GM19463 (cell line): ENCODE measurements around the gene DYRK1A.
"Not testable (repeated sequence)": the region's sequence is repeated elsewhere in the genome, so short reads cannot be mapped to it uniquely, and the experiment has no call there.

Experiments
- ATAC-seq: cut with Tn5 transposase; IDR thresholded peaks from one replicate; pipeline ENCODE4 v1.9.1; 2021; ENCODE audit warnings: mild to moderate bottlenecking, moderate library complexity; ENCODE audit not compliant: unreplicated experiment

The DYRK1A gene

DNA sequence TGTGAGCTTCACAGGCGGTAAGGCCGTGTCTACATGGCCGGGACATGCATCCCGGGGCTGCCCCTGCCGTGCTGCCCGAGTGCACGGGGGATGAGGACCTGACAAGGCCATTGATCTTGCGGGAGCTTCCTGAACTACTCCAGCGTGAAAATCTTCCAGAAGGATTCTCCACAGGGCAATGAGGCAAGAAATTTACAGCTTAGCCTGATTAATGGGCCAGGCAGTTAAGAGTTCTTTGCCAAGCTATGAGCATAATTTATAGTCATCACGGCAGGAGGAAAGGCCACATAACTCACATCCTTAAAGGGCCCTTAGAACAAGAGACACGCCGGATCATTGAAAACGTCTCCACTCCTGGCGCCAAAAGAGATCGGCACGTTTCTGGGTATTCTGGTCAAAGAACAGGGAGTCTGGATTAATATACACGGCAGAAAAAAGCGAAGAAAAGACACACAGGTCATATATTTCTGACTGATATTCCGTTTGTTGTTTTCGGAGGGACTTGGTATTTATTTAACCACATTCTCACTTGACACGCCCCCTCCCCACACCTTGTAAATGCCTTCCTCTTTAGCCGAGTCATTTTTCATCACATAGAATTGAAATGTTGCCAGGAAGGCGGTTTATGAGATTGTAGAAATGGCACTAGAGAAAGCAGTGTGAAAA lies 180.5 kb downstream of the DYRK1A start:
- no peak for ATAC-seq

DNA sequence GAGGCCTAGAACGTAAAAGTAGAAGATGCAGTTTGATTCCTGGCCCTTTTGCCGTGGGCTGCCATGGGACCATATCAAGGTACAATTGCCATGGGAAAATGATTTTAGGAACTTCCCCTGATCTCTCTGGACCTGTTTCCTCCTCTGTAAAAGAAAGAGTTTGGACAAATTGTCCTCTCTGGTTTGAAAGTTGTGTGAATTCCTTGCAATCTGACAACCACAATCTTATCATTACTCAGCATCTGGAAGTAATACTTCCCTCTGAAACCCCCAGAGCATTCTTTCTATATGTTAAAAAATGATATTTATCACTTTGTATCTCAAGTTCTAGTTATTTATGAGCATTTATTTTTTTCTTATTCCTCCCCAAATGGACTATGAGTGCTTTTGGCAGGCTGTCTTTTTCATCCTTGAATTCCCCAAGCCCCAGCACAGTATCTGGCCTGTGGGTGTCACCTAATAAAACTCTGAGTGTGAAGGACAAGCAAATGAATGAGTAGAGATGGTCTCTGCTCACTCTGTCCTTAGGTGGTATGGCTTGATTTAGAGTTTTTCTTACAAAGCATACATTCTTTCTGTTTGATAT lies 181.1 kb downstream of the DYRK1A start:
- no peak for ATAC-seq

DNA sequence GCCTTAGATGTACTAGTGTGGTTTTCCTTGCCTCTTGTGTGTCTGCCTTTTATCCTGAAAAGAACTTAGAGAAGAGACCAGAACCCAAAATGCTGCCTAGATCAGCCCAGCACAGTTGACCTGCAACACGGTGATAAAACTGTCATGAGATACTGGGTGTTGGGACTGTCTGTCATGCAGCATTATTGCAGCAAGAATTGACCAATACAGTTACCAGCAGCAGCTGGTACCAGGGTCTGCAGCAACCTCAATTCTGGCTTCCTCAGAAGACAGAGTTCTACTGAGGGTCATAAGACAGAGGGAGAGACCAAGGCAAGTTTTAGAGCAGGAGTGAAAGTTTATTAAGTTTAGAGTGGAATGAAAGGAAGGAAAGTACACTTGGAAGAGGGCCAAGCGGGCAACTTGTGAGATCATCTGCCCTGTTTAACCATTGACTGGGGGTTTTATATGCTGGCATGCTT lies 182.0 kb downstream of the DYRK1A start:
- no peak for ATAC-seq

DNA sequence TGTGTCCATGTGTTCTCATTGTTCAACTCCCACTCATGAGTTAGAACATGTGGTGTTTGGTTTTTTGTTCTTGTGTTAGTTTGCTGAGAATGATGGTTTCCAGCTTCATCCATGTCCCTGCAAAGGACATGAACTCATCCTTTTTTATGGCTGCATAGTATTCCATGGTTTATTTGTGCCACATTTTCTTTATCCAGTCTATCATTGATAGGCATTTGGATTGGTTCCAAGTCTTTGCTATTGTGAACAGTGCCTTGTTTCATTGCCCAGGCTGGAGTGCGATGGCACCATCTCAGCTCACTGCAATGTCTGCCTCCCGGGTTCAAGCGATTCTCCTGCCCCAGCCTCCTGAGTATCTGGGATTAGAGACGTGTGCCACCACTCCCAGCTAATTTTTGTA lies 183.2 kb downstream of the DYRK1A start:
- not testable (repeated sequence) for ATAC-seq

DNA sequence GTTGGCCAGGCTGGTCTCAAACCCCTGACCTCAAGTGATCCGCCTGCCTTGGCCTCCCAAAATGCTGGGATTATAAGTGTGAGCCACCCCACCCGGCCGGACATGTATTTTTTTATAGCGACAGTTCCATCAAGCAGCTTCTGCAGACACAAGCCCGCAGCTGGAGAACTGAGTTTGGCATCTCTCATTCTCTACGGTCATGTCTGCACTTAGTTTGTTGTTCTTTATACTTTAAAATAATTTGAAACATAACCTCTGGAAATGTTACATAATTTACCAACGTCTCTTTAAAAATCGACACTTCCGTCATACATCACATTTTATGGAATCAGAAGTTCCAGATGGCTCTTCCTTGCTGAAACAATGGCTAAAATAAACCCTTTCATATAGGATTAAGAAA lies 183.6 kb downstream of the DYRK1A start:
- no peak for ATAC-seq

DNA sequence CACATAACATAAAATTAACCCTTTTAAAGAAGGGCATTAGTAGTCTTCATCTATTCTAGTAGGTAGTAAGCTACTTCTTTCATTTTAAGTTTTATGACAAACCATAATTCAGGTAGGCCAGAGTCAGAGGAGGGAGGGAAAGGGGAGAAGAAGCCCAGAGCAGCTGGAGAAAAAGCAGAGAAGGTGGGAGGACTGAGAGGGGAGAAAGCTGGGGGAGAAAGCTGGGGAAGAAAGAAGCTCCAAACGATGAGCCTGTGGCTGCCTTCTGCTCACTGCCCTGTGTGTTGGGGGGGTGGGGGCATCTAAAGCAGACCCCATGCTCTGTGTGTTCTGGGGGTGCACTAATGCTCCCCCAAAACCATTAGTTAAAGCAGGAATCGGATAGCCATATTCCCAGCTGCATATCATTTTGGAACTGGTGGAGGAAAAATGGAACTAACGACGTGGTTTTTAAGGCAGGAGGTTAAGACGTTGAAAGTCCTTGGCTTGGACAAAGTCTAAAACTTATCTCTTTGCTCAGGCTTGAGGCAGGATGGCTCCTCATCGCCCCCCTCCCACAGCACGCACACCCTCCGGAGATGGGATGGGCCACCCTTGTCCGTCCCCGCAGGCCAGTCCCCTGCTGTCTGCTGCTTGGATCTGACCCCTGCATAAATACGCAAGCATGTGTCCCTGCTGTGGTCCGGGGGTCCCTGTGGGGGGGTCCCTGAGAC lies 184.2 kb downstream of the DYRK1A start:
- ATAC-seq: no peak

DNA sequence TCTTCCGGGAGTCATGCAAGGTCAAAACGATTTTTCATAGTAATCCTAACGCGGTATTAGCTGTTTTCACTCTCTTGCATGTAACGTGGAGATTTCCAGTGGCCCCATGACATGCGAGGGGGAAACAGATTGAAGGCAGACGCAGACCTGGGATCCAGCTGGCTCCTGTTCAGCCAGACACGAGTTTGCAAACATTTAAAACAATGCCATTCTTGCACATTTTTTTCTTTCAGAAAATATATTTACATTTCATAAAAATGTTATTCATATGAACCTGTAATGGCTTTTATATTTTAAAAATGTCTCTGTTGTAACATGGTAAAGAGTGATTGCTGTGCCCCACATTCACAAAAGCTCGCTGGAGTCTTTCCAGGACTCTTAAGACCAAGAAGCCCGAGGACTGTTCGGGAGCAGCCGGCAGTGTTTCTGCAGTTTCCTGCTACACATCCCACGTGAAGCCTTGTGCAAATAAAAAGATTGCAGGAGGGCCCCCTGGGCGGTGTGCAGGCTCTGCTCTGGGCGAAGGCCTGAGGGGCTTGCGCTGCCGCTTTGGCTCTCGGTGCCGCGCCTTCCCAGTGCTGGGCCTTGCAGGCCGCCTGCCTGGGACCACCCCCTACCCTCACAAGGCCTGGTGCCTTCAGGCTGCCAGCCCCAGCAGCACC lies 184.9 kb downstream of the DYRK1A start:
- no peak for ATAC-seq

DNA sequence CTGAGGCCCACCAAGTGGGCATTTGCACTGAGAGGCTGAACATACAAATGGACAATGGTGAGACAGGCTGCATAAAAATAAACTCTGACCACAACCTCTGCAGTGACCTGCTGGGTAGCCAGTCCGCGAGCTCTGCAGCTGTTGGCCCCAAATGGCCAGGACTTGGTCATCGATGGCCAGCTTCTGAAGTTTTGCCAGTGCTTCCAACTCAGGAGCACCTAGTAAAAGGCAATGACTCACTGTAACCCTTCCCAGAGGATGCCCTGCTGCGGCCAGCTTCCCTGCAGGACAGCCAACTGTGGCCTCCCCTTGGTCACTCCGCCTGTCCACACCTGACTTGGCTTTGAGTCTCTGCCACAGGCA lies 185.4 kb downstream of the DYRK1A start:
- ATAC-seq: no peak

DNA sequence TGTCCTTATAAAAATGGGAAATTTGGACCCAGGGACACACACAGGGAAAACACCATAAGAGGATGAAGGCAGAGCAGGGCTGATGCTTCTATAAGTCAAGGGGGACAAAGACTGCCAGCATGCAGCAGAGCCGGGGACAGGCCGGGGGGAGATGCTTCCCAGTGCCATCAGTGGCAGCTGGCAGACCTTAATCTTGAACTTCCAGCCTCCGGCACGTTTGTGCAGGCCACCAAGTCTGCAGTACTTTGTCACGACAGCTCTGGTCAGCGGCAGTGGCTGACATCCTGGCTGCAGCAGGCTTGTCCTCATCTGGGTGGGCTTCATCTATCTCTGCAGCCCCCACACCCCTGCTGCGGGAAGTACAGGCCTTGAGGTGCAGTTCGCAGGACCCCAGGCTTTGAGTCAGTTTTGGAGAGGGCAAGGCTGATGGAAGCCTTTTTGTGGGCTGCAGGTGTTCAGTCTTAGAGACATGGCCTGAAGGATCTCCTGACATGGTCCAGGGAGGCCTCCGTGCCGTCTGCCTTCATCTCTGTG lies 186.0 kb downstream of the DYRK1A start:
- no peak for ATAC-seq

DNA sequence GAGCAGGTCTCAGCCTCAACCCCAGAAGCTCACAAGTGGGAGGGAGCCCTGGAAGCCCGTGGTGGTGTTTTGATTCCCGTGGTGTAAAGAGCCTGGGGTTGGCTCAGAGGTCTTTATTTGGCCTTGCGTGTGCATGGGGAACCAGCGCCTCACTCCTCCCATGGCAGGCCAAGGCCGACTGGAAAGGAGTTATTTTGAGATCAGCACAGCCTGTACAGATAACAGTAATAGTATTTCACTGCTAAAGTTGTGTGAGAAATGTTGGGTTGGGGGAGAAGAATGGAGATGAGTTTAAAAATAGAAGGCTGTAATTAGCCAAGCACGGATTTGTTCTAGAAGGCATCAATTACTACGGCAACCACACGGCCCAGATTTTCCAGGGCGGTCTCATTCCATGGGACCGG lies 186.5 kb downstream of the DYRK1A start:
- no peak for ATAC-seq

DNA sequence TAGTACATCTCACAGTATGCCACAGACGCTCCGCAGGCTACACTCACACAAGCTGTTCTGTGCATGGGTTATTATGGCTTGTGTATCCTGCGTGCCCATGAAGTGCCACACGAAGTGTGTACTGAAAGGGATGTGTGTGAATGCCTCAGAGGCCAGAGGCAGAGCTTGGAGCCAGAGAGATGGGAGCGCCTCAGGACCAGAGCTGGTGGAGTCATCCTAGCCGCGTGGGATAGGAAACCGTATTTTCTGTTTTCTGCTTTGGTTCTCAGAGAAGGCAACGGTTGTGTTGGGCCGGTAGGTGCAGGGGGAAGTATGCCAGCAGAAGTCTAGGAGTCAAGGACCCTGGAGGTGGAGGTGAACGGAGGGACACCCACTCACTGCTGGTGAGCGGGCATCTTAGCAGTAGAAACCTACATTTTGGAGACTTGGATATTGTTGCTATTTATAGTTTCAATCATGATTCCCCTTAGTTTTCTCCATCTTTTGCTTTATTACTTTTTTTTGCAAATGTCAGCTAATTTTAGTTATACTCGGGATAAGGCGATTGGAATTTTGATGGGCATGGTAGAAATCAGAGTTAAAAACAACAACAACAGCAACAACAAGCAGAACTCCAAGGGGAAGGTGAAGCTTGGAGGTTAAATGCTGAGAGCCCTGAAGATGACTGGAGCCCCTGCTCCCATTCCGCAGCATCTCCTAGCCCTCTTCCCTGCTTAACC lies 188.2 kb downstream of the DYRK1A start:
- no peak for ATAC-seq

DNA sequence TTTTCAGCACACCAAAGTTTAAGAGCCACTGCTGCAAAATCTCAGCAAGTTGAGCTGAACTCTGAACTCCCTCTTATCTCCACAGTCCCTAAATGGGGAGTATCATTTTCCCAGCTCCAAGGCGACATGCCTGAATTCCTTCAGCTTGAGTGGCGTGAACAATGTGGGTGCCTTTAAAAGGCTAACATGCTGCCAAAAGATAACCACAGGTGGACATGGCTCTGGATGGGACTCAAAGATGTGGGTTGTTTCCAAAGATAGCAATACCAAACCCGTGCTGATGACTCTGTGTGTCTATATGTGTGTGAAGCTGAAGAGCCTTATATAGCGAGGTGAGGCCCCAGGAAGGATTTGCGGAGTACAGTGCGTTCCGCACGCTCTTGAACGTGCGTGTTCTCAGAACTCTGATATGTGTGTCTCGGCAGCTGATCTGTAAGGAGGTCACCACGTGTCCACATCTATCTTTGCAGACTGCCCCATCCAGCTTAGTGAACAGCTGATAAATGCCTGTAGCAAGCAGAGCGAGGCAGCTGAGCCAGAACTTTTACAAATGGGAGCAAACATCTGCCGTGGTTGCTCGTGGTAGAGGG lies 189.2 kb downstream of the DYRK1A start:
- ATAC-seq: no peak

DNA sequence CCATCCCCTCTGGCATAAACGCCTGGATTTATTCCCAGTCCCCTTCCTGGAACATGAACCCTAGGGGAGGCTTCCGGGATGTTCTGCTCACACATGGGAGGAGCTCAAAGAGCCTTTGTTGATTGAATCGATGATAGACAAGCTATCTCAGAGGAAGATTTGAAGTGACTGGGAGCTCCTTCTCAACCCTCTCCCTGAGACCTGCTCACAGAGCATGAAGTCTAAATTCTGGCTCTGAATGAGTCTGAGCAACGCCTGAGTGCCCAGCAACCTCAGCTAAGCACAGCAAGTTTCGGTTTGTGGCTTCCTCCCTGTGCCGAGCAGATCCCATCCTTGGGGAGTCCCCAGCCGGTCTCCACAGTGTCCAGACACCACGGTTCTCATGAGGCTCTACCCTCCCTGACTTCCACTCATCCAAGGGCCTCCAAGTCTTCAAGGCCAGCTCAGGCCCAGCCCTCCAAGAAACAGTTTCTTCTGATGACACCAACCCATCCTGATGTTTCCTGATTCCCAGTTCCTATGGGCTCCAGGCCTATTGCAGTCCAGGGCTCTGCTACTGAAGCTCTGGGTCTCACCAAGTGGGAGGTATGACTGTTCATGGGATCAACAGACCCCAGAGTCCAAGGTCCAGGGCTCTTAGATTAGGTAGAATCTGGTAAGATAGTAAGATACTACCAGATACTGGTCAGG lies 190.8 kb downstream of the DYRK1A start:
- peak; percentile 98 for ATAC-seq

DNA sequence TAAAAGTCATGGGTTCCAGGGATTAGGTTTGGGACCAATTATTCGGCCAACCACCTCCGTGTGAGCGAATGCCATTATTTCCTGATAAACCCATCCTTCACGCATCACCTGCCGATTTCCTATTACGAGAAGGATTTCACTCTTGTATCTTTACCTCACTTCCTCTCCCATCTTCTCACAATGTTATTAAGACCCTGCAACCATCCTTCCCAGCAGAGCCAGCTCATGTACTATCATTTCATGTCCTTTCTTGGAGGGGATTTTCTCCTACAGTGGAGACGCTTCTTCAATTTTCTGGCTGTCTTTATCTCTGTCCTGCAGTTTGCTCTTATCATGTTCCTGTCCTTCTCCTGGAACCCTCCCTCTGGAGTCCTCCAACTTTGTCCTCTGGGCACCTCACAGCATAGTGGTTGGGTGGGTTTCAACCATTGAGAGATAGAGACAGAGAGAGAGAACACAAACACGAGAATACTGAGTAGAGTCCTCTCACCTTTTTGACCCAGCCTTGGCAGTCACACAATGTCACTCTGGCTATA lies 192.2 kb downstream of the DYRK1A start:
- ATAC-seq: no peak

DNA sequence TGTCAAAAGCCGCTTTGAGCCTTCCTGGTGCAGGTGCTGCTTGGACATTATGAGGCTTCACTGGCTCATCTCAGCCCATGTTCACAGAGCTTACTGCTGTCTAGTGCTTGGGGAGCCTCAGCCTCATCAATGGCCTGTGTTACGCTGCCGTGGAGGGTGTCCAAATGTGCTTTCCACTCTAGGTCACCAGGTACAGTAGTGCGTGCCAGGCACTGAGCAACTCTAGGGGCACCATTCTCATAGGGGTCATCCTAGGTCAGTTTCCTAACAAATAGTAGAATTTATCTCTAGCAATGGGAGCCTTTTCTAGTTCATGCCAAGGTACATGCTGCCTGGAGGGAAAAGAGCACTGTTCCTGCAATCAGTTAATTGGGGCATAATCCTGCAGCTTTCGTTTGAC lies 193.8 kb downstream of the DYRK1A start:
- ATAC-seq: no peak

DNA sequence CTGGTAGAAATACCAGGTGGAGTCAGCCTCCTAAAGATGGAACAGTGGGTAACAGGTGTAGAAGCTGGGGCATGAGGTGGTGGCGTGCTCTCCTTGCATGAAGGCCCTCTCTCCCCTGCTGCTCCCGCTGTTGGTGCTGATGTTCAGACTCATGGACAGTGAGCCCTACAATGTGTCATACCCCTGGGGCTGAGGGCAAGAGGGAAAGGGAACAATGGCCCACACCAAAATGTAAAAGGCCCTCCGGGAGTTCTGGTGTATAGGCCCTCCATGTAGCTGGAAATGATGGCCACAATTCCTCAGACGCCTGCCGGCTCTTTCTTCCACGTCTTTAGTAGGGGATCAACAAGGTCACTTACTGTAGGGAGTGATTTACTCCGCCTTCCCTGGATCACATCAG lies 194.9 kb downstream of the DYRK1A start:
- no peak for ATAC-seq

DNA sequence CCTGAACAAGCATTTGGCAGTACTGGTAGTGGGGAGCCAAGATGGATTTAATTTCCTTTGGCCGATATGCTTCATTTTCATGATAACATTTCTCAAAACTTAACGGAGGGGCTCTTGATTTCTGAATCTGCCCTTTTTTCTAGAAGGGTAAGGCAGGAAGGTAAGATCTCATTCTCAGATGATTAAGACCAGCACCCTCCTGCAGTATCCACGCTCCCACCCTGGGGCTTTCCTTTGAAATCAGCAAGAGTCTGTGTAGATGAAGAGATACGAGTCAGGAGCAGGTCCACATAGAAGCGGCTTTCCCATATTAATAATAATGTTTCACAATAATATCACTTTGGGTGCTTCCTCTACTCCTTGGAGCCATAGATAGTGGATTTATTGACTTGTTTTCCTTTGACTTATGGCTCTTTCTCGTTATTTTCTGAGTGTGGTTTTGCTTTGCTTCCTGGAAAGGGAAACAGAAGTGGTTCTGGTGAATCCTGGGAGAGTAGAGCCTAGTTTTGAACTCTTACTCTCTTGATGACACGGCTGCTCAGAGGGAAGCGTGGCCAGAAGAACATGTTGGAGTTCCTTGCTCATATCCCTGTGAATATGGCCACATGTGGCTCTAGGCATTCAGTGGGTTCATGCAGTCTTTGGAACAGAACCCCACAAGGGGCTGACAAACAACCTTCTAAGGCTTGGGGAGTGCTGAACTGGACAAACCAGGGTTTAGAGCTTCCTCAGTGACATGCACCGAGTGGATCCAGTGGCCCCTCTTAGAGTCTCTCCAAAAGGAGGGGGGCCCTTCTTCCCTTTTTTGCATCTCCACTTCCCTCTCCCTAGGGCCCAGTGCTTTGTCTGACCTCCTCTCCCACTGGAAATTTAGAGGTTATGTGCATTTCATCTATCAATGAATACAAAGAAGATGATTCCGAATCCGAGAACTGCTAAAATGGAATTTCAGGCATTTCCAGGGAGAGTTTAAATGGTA lies 195.7 kb downstream of the DYRK1A start:
- no peak for ATAC-seq

DNA sequence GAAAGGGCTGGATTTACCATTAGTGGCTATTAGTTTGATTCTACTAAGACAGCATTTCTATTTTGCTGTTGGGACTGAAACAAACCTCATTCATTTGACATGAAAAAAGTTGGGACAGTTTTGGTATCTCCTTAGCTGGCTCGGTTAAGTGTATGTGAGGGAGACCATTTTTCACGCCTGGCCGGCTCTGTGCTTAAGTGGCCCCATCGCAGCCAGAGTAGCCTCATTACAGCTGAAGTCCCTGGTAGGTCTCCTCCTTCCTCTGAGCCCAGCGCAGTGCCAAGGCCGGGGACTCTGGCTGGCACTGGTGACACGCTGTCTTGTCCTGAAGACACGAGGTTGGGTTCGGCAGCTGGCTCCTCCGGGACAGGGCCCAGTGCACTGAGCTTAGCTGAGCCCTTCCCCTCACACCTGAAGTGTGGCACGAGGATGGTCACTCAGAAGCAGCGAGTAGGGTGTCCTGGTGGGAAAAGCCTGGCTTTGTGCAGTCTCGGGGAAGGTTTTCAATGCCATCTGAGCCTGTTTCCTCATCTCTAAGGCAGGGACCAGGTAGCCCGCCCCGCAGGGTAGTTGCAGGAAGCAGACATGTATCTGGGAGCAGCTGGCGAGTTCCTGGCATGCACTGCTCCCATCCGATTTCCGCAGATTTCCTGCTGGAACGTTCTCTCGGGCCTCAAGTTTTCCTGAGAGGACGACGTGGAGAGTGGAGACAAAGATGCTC lies 196.5 kb downstream of the DYRK1A start:
- peak; percentile 10 for ATAC-seq
